ENCODE results near the gene SLC39A6.

- no peak for TF ChIP-seq CTCF (optimal IDR thresholded peaks at IDR 0.05 in 1 of 3, IDR thresholded peaks at IDR 0.05 in 1 of 3, conservative IDR thresholded peaks at IDR 0.05 in 1 of 3; ENCODE audit: extremely low read depth in 1 of 3, insufficient read depth in 2 of 3, low read length in 3 of 3)
- TF ChIP-seq EZH2 (IDR thresholded peaks at IDR 0.05; ENCODE audit: low read length) = no peak
Observed at GRCh38 chr18:36142751-36143150, 13.6 kb upstream of the SLC39A6 start.
